Cerebellar cortex (tissue), 1 donor: ENCODE results near the gene GCN1.

Experiments used
- DNase-seq: peaks from one replicate; pipeline ENCODE4 v3.0.0-alpha.2; 2015; ENCODE audit warnings: low spot score

GCN1 gene

DNA sequence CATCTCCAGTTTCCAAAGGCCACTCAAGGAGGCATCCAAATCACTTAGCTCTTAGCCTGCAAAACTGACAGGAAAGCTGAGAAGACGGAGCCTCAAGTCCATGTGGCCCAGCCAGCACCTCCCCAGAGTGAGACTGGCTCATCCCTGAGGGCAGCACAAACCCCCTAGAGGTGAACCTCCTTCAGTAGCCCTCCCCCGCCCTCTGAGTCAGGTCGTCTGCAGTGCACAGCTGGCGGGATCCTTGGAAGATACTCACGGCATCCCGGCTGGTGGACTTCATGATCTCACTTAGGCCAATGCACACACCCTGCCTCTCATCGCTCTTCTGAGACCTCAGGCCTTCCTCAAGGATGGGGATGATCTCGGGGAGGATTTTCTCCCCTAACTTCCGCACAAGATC, 53.9 kb downstream of the GCN1 start:
- DNase-seq, result no peak

DNA sequence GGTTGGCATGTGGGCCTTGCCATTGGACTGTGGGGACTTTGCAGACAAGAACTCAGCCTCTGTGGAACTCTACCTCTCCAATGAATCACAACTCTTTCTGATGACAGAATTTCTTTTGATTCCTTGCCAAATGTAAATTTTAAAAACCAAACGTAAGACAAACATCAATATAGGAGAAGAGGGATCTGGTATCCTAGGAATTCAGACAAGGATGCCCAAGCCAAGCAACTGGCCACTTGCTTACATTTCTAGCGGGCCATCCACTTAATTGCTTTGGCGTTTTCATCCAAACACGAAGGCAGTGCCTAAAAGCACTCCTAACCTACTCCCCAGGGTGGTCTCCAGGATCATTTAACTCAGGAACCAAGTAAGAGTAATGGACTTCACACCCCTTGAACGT, 54.6 kb downstream of the GCN1 start:
- DNase-seq, result no peak

DNA sequence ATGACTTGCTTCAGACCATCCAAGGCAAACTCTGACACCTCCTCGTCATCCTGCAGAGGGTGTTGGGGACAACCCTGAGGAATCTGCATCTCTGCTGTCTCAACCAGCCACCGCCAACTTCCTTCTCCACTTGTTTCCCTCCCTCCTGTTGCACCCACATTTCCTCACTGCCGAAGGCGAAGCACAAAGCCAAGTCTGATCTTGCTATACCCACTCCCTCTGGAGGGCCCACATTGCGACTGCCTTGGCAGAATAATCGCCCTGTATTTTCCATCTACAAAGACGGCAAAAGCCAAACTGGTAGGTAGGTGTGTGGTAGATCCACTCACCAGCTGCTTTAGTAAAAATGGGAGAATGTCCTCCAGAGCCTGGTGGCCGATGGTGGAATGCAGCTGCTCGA, 56.1 kb downstream of the GCN1 start:
- DNase-seq, result no peak

DNA sequence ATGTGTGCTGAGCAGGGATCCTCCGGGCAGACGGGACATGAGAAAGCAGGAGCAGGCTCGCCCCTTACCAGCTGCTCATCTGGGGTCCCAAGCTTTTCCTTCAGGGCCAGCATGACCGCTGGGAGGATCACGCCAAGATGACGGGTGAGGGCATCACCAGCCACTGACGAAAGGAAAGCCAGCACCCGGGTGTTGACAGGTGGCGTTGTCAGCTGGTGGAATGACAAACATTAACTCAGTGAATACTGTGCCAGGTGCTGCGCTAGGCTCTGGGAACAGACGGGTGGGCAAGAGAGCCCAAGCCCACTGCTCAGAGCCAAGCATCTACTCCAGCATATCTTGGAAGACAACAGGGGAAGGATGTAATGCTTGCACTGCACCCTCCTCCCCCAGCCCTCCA, 56.7 kb downstream of the GCN1 start:
- peak; percentile 28 for DNase-seq

DNA sequence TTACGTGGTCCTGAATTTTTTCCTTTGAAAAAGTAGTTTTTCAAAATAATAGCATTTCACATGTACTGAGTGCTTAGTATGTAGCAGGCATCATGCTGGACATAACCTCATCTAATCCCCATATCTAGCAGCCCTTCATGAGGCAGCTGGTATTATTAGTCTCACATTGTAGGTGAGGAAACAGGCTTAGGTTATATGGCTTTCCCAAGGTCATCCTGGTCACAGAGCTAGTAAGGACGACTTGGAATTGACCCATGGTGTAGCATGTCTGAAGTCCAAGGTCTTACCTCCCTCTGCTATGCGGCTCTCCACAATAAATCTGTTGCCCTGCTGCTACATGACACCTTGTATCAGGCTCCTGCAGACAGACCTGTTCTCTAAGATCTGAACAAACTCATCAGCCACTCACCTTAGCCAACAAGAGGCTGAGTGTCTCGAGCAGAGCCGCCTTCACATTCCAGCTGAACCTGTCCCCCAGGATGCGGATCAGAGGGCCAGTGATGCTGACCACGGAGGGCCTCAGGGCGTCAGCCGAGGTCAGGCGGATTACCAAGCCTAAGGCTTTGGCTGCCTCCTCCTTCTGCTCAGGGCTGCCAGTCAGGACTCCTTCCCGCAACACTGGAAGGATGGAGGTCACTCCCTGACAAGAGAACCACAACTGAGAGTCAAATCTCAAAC, 58.3 kb downstream of the GCN1 start:
- no peak for DNase-seq

DNA sequence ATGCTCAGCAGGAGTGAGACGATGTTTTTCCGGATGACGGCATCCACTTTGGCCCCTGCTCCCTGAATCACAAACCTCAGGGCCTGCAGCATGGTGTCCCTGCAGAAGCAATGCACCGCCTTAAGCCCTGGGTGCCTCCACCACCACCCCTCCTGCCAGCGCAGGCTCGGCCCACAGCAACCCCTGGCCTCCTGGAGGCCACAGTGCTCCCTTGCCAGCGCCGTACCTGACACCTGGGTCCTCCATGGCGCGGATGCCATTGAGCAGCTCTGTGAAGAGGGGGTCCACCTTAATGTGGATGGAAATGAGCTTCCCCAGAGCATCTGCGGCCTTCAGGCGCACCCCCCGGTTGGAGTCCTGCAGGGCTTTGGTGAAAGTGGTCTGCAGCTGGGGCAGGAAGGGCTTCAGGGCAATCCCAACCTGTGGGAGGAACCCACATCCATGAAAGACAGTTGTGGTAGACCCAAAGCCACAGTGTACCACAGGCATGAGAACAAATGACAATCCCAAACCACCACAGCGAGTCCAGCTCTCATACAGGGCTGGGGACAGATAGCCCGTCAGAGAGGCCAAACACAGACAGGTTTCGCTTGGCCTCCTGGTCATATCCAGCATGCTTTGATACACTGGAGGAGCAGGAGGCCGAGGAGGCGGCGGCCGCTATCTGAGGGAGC, 60.1 kb downstream of the GCN1 start:
- no peak for DNase-seq

DNA sequence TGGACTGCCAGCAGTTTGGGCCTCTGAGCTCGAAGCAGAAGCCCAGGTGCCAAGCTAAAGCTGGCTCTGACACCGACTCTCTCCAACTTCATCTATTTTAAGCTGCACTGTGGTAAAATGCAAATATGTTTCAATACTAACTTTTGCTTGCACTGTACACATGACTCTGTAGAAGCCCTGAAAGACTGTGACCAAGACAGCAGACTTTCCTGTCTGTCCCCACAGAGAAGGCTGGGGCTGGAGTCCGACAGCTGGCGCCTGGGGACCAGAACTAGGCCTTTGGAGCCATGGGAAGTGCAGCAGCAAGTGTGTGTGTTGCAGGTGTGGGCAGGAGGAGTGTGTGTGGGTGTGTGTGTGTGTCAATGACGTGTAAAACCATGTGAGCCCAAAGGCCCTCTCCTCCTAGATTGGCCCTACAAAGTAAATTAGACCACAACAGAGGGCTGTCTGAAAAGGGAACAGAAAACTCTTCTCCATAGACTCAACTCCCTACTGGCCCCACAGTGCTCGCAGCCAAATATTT, 61.6 kb downstream of the GCN1 start:
- no peak for DNase-seq

DNA sequence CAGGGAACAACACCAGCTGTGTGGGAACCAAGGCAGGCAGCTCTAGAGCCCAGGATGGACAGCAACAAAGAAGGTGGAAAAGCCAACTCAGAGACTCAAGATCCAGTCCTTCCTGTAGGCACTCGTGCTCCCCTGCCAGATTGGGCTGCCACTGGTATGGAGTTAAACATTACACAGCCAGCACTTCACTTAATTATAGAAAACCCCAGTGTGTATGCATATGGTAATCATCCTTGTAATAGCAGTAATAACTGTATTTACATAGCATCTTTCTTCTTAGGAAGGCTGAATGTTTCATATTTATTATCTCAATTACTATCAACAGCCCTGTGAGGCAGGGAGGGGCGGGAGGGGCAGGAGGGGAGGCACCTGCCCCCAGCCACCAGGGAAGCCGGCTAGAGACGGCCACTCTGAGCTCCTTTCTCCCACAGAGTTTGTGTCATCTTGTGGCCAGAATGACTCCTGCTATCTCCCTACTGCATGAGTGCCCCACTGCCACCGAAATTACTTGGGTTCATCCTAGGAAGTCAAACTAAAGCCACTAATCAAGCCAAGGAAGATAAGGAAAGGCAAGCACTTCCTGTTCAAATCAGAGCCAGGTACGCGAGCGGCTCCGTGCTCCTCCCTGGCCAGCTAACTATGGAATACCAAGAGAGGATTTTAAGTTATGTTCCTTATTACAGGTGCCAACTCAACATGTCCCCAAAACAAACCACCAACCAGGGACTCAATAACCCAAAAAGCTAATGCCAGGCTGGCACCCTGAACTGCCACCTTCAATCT, 62.3 kb downstream of the GCN1 start:
- DNase-seq, result no peak

DNA sequence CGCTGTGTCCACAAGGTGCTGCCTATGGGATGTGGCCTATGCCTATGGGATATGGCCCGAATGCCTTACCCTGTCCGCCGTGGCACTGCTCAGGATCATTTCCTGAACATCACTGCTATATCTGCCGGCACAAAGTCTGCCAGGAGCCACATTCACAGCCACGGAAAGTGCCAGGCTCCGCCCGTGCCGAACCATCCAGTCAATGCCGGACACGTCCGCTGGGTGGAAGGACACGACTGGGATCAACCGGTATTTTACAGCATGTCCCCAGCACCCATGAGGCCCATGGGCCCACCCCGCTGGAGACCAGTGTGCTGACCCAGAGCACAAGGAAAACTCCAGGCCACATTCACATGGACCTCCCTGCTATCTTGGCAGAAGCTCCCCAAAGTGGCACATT, 63.4 kb downstream of the GCN1 start:
- no peak for DNase-seq

DNA sequence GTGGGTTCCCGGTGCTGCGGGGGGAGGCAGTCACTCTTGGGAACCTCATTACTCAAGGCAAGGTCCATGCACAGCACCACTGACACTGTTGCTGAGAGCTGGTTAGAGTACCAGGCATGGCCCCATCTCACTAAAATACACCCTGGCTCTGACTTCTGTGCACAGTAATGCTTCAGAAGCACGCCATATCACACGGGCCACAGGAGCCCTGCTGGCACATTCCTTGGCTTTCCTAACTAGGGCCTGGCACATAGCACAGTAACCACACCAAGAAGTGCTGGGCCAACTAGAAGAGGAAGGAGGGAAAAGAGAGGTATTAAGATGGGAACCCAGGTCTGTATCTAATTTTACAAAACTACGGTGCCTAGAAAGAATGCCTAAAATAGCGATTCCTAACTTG, 64.5 kb downstream of the GCN1 start:
- no peak for DNase-seq

DNA sequence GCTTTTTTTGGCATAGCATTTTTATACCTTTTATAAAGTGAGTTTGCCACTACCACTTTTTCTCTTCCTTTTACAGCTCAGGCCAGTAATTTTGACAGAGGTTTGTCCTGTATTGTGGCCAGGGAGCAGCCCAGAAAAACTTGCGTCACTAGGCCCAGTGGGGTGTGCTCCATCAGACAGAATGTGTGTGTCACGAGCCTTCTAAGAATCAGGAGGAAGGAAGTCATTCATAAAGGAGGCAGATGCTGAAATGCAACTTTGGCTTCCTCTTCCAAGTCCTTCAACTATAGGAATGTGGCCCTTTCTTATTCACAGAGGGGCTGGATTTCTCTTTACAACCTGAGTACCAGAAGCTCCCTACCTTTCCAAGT, 67.9 kb downstream of the GCN1 start:
- no peak for DNase-seq

DNA sequence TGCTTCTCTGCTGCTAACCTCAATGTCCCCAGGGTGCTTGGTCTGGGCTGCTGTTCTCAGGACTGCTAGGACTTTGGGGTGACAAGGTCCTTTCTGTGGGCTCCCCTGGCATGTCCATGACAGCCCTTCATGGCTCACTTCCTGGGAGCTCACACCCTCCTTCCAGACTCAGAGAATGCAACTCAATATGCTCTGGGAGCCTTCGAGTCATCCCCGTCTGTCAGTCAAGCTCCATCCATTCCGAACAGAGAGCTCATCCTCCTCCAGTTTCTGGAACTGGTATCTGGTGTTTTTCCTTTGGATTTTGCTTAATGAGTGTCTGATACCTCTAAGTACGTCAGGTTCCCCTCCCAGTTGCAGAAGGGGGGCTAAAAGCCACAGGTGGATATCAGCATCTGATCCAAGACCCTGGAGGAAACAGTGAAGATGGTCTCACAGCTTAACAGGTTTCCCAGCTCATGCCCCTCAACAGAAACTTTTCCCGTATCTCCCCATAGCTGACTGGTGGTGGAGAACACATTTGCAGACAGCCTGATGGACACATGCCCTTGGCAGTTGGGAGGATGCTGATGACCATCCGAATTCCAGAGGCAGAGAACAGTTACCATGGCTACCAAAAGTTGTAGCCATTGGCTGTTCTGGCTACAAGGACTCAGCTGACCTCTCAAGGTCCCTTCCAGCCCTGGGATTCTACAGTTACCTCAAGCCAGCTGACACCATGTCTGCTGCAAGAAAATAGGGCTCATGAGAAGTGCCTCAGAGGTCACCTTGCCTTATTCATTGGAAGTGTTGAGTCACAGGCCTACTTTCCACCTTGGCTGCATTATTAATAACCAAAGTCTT, 68.5 kb downstream of the GCN1 start:
- DNase-seq, result no peak

DNA sequence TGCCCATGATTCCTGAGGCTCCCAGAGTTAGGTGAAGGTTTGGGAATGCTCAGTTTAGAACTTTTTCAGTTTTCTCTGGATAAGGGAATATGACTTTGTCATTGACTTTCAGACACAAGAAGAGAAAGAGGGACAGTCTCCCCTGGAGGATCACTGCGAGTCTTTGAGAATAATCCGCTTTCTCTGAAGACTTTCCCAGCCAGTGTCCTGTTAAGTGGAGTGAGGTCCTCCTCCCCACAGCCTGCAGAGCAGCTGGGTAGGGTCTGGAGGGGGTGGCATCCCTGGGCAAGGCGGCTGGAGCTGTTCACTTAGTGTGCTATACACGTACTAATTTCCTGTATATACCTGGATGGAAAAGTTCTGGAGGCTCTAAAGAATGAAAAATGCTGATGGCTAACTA, 69.5 kb downstream of the GCN1 start:
- no peak for DNase-seq

DNA sequence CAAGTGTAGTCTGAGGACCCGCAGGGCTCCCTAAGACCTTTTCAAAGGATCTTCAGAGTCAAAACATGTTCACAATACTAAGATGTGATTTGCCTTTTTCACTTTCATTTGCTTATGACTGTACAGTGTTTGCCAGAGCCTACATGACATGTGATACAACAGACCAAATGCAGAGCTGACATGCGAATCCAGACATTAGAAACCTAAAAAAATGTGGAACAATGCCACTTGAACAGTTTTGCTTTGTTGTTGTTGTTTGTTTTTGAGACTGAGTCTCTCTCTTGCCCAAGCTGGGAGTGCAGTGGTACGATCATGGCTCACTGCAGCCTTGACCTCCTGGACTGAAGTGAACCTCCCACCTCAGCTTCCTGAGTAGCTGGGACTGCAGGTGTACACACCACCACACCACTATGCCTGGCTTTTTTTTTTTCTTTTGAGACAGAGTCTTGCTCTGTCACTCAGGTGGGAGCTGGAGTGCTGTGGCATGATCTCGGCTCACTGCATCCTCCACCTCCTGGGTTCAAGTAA, 72.7 kb downstream of the GCN1 start:
- no peak for DNase-seq

DNA sequence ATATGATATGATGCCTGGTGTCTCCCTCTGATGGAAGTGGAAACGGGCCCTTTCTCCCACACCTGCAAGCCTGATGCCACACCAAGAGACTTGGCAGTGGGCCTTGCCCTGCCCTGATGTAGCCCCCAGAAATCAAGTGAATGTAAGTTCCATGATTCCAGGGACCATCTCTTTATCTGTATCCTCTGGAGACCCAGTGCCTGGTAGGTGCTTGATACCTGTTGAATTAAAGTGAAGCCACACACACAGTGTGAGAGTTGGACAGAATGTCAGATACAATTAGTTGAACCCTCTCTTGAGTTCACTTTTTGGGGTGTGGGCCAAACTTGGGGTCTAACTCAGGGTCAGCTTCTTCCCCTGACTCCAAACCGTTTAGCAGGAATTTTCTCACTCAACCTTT, 73.2 kb downstream of the GCN1 start:
- no peak for DNase-seq

DNA sequence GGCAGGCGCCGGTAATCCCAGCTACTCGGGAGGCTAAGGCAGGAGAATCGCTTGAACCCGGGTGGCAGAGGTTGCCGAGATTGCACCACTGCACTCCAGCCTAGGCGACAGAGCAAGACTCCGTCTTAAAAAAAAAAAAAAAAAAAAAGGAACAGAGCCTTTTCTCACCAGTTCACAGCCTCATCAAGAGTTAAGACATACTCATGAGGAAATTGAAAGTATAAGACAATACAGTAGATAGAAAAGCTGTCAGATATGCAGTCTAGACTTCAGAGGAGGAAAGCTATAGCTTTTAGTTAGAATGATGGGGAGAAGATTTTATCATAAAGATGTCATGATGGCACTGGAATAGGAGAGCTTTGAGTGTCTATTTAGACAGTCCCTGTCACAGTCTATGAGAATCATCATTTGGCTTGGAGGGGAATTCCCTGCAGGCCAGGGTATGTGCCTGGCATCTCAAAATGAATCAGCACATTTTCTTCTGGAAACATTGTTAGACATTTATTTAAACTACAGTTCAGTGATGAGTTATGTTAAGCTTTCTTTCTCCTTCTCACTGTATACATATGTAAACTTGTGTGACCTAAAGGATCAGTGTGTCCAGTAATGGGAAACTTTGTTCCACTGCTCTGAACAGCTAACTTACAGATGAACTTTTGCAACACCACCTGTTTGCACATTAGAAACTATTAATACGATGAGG, 75.1 kb downstream of the GCN1 start:
- no peak for DNase-seq

DNA sequence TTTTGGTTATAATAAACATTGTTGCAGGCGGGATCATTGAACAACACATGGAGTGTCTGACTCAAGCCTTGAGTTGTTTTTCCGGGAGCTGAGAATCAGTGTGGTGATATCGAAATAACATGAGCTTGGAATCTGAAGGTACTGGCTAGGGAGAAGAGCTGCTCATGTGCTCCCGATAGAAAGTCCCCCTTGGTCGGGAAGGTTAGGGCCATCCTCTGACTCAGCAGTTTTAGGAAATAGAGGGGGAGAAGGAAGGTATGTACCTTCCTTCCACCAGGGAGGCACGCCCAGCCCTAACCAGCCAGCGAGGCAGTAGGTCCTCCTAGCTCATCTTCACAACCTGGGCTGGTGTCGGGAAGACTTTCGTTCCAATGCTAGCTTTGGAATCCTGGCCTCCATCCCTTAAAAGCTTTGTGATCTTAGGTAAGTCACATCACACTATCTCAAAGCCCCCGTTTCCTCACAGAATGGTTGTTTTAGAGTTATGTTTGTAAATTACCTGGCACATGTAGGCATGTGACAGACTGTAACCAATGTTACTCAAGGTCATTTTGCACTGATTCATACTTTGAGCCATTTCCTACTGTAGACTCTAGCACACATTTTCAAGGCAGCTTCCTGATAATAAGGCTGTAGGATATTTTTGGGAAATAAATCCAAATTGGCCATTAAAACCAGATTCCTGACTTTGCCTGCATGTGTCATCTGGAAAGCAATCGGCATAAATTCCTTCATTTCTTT, 76.0 kb downstream of the GCN1 start:
- DNase-seq, result no peak

DNA sequence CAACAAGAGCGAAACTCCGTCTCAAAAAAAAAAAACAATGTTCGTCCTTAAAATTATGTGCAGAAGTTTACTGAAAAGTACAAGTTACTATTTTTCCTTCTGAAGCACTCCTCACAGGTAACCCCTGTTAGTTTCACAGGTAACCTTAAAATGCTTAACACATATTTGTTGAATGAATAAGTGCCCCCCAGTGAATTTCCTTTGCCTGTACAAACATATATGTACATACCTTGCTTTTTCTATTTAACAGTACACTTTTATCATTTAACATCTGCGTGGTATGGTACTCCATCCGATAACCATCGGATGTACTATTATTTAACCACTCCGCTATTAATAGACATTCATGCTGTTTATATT, 76.6 kb downstream of the GCN1 start:
- no peak for DNase-seq

DNA sequence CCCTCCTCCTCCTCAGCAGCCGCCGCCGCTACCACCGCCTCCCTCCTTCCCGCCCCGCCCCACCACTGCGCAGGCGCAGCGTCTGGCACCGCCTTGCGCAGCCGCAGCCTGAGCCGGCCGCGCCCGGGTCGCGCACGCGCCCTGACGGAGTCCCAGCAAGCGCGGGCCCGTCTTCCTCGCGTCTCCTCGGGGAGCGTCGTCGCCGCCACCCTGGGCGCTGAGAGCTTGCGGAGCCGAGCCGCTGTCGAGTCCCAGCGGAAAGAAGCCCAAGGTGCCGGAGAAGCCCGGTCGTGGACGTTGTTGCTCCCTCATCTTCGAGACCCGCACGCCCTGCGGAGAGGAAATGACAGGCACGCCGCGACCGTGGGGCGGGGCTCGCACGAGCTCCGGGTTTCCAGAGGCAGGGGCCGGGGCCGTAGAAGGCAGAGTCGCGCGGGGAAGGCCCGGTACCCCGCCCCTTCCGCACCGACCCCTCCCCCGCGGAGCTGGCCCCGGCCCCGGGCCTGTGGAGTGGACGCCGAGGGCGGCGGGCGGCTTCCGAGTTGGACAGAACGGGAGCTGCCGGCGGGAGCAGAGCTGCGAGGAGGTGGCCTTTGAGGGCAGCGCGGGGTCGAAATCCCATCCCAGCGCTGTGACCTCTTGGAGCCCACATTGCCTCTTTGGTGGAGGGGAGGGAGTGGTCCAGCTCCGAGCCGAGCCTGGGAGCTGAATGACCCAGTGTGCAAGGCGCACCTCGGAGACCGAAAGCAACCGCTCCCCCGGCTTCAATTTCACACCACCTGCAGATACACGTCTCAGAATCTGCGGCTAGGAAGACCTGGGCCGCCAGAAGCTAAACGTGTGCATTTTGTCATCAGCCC, 77.5 kb downstream of the GCN1 start:
- peak; percentile 89 for DNase-seq

DNA sequence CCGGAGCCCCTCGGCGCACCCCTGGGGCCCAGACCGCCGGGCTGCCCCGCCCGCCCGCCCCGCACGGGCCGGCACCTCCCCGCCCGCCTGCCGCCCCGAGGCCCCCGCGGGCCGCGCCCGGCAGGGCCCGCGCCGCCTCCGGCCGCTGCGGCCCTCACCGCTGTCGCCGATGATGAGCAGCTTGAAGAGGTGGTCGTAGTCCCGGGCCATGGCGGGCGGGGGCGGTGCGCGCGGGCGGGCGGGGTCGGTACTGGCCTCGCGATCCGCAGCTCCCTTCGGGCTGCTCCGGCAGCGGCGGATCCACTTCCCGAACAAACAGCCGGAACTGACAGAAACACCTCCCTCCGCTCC, 78.1 kb downstream of the GCN1 start, which contains the start of gene RAB35:
Gene RAB35, minus strand, starts transcription at position 313 of the 351 bp plus-strand sequence. Its CDS starts 103 bp downstream, at position 210.
- DNase-seq, result no peak
